NCI-H1417 (cell line): ENCODE measurements around the gene METRNL.
"Not testable (repeated sequence)": the region's sequence is repeated elsewhere in the genome, so short reads cannot be mapped to it uniquely, and the experiment has no call there.

Experiments
- DNase-seq, 3 experiments: peaks; one replicate each; lab custom pipeline; 2025; lab: John Stamatoyannopoulos, UW

Gene METRNL, protein sequence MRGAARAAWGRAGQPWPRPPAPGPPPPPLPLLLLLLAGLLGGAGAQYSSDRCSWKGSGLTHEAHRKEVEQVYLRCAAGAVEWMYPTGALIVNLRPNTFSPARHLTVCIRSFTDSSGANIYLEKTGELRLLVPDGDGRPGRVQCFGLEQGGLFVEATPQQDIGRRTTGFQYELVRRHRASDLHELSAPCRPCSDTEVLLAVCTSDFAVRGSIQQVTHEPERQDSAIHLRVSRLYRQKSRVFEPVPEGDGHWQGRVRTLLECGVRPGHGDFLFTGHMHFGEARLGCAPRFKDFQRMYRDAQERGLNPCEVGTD

GRCh38 chr17:83079352-83079747 lies at the start of gene METRNL:
Gene METRNL (plus strand): TSS chr17:83079609. CDS start chr17:83079816, 207 bp downstream.
- DNase-seq: peak; percentile 36 to 66 (median 43)

DNA sequence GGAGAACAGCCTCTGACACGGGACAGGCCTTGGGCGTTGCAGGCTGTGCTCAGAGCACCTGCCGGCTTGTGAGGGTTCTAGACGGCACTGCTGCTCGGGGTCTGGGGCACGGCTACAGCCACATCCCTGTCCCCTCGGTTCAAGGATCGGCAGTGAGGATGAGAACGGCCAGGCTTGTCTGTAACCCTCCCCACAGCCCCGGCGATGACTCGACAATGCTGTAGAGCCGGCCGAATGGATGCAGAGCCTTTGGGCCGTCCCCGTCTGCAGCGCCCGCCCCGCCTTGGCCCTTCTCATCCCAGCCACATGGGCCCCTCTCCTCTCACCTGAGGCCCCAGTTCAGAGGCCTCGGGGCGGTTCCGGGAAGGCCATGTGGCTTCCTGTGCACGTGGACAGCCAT lies 49.0 kb upstream of the METRNL start:
- no peak for DNase-seq

DNA sequence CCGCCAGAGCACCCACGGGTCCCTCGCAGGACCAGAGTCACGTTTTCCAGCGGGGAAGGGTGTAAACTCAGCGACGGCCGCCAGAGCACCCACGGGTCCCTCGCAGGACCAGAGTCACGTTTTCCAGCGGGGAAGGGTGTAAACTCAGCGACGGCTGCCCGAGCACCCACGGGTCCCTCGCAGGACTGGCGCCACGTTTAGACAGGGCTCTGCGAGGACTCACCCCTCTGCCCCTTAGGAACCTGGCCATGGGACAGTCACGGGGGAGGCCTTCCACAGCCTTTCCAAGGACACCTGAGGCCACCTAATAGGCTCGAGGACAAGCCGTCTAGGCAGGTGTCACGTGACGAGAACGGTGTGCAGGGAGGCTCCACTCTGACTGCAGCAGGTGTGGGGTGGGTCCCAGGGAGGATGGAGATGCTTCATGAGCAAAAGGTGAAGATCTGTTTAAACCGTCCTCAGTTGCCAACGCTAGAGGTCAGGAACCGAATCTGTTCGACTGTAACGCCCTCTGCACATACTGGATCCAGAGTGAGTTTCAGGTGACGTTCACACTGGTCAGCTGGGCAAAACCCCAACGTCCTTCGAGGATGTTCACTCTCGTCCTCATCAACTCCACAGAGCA lies 48.0 kb upstream of the METRNL start:
- DNase-seq: no peak

- not testable (repeated sequence) for DNase-seq
These were observed 47.4 kb upstream of the METRNL start for GRCh38 chr17:83031946-83032451.

DNA sequence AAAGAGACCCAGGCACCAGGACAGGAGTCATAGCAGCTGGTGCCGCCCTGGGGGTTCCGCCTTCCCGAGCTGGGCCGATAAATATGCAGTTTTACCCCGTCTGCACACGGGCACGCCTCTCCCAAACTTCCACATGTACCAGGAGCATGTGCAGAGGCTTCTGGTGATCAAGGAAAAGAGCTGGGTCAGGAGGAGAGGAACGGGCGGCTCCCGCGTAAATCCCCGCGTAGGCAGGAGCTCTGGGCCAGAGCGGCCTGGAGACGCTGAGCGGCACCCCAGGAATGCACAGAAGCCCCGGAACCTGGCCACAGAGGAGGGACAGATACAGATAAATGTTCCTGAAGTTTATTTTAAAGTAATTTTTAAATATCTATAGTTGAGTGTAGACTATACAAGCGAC lies 46.6 kb upstream of the METRNL start:
- DNase-seq: no peak

DNA sequence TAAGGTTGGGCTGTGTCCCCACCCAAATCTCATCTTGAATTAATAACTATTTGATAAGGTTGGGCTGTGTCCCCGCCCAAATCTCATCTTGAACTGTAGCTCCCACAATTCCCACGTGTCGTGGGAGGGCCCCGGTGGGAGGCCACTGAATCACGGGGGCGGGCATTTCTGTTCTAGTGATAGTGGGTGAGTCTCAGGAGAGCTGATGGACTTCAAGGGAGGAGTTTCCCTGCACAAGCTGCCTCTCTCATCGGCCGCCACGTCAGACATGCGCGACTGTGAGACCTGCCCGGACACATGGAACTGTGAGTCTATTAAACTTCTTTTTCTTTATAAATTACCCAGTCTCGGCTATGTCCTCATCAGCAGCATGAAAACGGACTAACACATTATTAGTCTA lies 44.9 kb upstream of the METRNL start:
- no peak for DNase-seq

DNA sequence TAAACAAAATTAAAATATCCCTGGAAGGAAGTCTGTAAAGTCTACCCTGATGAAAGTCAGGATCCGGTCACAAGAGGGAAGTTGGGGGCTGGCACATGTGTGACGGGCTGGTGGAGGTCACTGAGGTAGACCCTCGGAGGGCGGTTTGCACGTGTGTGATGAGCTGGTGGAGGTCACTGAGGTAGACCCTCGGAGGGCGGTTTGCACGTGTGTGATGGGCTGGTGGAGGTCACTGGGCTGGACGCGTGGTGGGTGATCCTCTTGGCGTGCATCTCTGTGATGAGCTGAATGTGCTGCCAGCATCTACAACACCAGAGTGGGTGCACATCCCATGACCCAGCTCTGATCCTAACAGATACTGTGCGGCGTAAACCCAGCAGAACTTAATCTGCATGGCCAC lies 43.7 kb upstream of the METRNL start:
- DNase-seq: no peak

DNA sequence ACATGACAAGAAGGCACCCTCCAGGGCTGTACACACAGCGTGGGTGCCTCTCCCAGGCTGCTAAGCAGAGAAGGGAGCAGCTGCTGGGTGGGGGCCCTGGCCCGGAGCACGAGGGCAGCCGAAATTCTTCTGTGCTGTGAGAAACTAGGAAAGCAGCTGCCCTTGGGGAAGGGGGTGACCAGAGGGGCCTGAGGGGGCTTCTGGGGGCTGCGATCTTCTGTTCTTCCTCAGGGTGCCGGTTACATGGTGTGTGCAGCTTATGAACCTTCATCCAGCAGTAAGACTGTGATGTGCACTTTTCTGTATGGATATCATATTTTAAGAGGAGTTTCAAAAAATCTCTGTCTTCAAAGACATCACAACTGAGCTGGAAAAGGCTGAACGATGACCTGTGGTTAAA lies 43.2 kb upstream of the METRNL start:
- no peak for DNase-seq

GRCh38 chr17:83036666-83037065 lies 42.7 kb upstream of the METRNL start:
- DNase-seq: no peak

DNA sequence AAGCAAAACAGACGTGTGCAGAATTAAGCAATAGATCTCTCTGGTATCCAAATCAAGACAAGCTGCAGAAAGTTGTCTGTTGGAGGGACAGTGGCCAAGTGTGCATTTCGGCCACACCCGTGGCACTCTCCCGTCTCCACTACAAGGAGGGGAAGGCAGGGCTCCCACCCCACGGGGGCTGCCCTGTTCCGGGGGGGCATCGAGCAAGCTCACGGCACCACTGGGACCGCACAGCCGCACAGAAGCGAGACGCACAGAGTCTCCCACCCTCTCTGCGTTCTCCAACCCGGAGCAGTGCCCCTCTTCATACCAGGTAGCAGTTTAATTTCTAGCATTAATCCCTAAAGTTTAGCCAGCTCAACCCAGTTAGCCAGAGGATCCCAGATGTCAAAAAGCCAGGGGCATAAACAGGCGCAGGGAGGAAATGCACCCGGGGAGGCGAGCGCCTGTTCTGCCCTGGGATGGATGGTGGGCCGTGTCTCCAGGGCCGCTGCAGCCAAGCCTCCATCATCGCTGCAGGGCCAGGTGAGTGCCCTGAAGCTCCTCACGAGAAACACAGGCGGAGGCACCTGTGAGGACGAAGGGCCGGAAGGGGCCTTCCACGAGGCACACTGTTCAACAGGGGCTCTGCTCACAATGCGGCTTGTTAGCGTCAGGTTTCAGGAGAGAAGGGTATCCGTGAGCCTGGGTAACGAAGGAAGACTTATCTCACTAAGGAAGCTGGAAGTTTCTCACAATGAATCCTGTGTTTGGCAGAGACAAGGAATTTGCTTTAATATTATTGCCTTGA lies 42.1 kb upstream of the METRNL start:
- no peak for DNase-seq

DNA sequence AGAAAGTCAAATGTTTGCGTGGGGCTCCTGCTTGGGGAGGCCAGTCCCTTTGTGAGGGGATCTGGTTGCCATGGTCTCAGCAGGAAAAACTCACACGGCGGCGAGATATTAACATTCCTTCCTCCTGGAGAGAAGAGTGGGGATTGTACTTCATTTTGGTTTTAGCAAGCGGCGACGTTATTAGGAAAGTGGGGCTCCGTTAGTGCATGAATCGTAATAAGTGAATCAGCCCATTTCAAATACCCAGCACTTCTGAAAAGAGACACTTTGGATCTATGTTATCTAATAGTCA lies 41.6 kb upstream of the METRNL start:
- DNase-seq: no peak

DNA sequence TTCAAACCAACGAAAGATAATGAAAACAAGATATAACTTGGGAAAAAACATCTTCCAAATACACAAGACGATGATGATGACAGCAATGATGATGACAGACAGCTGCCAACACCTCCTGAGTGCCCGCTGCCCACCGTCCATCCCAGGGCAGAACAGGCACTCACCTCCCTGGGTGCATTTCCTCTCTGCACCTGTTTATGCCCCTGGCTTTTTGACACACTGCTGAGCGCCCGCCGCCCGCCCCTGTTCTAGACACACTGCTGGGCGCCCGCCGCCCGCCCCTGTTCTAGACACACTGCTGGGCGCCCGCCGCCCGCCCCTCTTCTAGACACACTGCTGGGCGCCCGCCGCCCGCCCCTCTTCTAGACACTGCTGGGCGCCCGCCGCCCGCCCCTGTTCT lies 40.4 kb upstream of the METRNL start:
- DNase-seq: not testable (repeated sequence)

DNA sequence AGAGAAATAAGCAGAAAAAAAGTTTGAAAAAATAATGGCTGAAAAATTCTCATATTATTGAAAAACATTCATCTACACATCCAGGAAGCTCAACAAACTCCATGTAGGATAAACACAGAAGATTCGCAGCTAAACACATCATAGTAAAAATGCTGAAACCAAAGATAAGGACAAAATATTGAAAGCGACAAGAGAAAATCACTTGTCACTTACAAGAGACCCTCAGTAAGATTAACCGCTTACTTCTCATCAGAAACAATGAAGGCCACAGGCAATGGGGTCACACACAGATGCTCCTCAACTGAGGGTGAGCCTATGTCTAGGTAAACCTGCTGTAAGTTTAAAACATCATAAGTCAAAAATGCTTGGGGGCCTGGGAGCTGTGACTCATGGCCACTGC lies 38.1 kb upstream of the METRNL start:
- peak in 1 of 3 experiments; percentile 5 for DNase-seq

DNA sequence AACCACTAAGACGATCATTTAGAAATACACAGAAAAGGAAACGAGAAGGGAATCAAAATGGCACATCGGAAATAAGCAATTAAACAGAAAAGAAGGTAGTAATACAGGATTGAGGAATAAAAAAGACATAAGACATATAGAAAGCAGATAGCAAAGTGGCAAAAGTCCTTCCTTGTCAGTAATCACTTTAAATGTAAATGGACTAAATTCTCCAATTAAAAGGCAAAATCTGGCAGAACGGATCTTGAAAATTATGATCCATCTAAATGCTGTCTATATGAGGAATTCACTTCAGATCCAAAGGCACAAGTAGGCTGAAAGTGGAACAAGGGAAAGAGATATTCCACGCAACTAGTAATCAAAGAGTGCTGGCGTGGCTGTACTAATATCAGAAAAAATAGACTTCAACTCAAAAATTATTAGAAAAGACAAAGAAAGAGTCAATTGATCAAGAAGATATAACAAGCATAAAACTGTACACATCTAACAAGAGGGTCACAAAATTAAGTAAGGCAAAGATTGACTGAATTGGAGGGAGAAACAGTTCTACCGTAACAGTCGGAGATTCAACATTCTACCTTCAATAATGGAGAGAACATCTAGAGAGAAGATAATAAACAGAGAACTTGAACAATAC lies 36.8 kb upstream of the METRNL start:
- DNase-seq: no peak

DNA sequence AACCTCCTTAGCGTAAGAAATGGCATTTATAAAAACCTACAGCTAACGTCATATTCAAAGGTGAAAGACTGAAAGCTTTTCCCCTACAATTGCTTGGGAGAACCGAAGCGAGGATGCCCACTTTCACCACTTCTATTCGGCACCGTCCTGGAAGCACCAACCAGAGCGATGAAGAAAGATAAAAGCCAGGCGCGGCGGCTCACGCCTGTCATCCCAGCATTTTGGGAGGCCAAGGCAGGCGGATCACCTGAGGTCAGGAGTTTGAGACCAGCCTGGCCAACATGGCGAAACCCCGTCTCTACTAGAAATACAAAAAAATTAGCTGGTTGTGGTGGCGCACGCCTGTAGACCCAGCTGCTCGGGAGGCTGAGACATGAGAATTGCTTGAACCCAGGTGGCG lies 34.9 kb upstream of the METRNL start:
- not testable (repeated sequence) for DNase-seq

DNA sequence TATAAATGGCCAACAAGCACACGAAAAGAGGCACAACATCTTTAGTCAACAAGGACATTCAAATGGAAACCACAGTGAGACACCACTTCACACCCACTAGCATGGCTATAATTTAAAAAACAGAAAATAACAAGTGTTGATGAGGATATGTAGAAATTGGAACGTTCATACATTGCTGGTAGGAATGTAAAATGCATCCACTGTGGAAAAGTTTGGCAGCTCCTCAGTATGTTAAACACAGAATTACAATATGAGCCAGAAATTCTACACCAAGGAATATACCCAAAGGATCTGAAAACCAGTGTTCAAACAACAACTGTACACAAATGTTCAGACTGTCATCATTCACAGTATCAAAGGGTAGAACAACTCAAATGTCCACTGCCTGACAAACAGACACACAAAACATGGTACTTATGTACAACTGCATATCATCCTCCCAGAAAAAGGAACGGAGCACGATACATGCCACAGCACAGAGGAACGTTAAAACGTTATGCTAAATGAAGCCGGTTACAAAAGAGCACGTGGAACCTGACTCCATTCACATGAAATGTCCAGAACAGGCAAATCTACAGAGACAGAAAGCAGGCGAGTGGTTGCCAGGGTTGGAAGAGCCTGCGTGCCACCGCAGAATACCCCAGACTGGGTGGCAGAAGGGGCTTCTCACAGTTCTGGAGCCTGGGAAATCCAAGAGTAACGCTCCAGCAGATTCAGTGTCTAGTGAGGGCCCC lies 32.8 kb upstream of the METRNL start:
- no peak for DNase-seq

DNA sequence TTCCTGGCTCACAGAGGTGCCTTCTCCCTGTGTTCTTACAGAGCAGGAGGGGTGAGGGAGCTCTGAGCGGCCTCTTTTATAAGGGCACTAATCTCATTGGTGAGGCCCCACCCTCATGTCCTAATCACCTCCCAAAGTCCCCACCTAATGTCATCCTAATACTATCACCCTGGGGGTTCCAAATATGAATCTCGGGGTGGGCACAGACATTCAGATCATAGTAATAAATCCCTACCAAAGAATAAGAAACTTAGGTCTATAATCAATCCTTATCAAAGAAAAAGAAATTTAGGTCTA lies 32.3 kb upstream of the METRNL start:
- DNase-seq: no peak

GRCh38 chr17:83047818-83048475 lies 31.5 kb upstream of the METRNL start:
- not testable (repeated sequence) for DNase-seq

DNA sequence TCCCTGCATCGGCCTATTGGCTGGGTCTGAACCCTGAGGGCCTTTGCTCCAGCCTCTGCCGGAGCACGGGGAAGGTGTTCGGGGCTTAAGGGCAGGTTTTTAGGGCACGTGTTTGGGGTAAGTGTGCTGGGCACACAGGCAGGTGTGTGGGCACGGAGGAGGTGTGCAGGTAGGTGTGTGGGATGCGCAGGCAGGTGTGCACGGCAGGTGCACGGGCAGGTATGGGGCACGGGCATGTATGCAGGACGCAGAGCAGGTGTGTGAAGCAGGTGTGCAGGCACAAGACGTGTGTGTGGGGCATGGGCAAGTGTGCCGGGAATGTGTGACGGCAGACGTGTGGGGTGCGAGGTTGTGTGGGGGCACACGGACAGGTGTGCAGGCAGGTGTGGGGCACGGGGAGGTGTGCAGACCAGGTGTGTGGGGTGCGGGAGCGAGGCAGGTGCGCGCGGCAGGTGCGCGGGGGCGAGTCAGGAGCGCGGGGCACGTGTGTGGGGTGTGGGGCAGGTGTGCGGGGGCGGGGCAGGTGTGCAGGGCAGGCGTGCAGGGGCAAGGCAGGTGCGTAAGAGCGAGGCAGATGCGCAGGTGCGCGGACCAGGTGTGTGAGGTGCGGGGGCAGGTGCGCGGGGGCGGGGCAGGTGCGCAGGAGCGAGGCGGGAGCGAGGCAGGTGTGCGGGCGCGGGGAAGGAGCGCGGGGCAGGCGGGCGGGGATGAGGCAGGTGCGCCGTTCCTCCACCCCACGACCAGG lies 28.6 kb upstream of the METRNL start:
- peak in 2 of 3 experiments; percentile 34 to 54 for DNase-seq

- DNase-seq: peak; percentile 97 to 98 (median 97)
These were observed 27.8 kb upstream of the METRNL start for GRCh38 chr17:83051396-83052240.
